ENCODE results near the gene ENPP4.

DNA sequence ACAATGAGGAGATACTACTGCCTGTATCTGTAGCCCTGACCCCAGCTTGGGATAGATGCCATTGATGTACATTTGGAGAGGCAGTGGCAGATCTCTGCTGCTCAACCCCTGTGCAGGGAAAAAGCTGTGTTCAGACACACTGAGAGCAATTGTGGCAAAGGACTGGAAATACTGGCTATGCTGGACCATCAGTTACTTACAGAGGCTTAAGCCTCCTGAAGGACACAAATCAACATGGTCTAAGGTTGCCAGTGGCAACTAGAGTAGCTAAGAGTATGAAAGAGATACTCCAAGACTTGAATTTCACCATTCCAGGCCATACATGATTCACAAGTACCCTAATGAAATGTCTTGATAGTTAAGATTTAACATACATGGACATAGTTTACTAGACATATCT lies 32.4 kb upstream of the ENPP4 start:
- TF ChIP-seq, protein P1, sequence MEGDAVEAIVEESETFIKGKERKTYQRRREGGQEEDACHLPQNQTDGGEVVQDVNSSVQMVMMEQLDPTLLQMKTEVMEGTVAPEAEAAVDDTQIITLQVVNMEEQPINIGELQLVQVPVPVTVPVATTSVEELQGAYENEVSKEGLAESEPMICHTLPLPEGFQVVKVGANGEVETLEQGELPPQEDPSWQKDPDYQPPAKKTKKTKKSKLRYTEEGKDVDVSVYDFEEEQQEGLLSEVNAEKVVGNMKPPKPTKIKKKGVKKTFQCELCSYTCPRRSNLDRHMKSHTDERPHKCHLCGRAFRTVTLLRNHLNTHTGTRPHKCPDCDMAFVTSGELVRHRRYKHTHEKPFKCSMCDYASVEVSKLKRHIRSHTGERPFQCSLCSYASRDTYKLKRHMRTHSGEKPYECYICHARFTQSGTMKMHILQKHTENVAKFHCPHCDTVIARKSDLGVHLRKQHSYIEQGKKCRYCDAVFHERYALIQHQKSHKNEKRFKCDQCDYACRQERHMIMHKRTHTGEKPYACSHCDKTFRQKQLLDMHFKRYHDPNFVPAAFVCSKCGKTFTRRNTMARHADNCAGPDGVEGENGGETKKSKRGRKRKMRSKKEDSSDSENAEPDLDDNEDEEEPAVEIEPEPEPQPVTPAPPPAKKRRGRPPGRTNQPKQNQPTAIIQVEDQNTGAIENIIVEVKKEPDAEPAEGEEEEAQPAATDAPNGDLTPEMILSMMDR (conservative IDR thresholded peaks at IDR 0.05; ENCODE audit: low read depth, low read length), result no peak
- no peak for TF ChIP-seq EZH2 (IDR thresholded peaks at IDR 0.05; ENCODE audit: borderline replicate concordance, low read depth, low read length, poor library complexity, severe bottlenecking)

All from A673 (cell line).